Fibroblast of skin of right biceps (primary cell): ENCODE results near the gene PLA2G6.
A peak's percentile ranks its signal among the peaks of the same experiment; 100 is the strongest.
"Not testable (repeated sequence)": the region's sequence is repeated elsewhere in the genome, so short reads cannot be mapped to it uniquely, and the experiment has no call there.

Experiments
- DNase-seq: peaks from one replicate; pipeline ENCODE4 v3.0.0-alpha.2; 2013

Gene PLA2G6

GRCh38 chr22:38187413-38188212, 6.0 kb upstream of the PLA2G6 start:
- DNase-seq: no peak

GRCh38 chr22:38186429-38186828, 4.8 kb upstream of the PLA2G6 start:
- no peak for DNase-seq

DNA sequence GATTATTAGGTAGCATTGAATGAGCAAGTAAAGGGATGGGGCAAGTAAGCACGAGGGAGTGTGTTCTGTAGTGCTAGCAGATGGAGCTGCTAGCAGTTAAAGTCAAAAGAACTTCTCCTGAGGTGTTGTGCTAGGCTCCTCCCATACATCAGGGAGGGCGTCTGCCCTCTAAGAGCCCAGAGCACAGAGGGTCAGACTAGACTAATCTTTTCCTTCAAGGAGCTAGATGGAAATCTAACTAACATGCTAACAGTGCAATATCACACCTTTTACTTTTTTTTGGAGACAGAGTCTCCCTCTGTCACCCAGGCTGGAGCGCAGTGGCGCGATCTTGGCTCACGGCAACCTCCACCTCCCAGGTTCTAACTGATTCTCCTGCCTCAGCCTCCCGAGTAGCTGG, 3.2 kb upstream of the PLA2G6 start:
- no peak for DNase-seq

DNA sequence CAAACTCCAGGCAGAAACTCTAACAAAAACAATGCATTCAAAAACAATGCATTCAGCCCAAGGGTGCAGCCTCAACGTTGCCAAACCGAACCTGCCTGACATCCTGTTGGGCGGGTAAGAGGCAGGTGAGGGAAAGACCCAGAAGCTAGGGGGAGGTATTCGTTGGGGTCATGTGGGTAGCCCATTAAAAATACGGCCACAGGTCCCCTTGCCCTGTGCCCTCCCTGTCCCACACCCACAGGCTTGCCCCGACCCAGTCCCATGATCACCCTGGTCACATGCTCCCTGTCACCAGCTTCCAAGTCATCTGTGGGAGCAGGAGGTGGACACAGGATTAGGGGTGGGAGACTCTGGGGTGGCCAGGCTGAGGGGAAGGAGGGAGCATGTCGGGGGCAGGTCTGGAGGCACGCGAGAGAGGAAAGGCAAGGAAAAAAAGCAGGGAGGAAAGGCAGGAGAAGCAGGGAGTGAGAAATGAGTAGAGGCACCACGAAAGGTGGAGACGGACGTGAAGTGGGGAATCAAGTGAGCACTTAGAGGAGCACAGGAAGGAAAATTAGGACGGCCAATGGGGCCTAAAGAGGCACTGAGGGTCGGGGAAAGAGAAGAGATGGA, 683 bp downstream of the PLA2G6 start:
- DNase-seq: no peak

- DNase-seq: not testable (repeated sequence)
Measured at GRCh38 chr22:38178605-38178937, 3.1 kb downstream of the PLA2G6 start.

GRCh38 chr22:38177926-38178604, 3.6 kb downstream of the PLA2G6 start:
- DNase-seq: peak; percentile 77

DNA sequence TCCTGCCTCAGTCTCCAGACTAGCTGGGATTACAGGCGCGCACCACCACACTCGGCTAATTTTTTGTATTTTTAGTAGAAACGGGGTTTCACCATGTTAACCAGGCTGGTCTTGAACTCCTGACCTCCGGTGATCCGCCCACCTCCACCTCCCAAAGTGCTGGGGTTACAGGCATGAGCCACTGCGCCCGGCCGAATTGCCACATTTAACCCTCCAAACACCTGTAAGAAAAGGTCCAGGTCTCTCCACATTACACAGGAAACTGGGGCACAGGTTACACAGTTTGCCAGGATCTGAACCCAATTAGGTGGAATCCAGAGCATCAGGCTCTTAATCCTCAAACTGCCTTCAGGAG, 4.1 kb downstream of the PLA2G6 start:
- DNase-seq: not testable (repeated sequence)

DNA sequence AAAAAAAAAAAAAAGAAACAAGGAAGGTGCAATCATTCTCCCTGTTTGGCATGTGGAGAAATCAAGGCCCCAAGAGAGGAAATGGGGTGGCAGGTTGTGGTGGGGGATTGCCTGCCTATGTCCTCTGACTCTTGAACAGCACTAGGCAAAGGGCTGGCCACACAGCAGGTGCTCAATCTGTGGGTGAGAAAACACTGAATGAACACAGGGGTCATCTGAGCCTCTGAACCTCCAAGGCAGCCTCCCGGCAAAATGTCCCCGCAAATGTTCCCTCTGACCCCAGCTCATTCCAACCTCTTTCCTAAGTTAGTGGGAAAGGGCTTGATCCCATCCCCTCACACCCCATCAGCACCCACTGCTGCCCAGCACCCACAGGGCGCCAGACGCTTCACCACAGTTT, 4.6 kb downstream of the PLA2G6 start:
- DNase-seq: no peak

- peak; percentile 58 for DNase-seq
Measured at GRCh38 chr22:38176170-38176741, 5.4 kb downstream of the PLA2G6 start.

DNA sequence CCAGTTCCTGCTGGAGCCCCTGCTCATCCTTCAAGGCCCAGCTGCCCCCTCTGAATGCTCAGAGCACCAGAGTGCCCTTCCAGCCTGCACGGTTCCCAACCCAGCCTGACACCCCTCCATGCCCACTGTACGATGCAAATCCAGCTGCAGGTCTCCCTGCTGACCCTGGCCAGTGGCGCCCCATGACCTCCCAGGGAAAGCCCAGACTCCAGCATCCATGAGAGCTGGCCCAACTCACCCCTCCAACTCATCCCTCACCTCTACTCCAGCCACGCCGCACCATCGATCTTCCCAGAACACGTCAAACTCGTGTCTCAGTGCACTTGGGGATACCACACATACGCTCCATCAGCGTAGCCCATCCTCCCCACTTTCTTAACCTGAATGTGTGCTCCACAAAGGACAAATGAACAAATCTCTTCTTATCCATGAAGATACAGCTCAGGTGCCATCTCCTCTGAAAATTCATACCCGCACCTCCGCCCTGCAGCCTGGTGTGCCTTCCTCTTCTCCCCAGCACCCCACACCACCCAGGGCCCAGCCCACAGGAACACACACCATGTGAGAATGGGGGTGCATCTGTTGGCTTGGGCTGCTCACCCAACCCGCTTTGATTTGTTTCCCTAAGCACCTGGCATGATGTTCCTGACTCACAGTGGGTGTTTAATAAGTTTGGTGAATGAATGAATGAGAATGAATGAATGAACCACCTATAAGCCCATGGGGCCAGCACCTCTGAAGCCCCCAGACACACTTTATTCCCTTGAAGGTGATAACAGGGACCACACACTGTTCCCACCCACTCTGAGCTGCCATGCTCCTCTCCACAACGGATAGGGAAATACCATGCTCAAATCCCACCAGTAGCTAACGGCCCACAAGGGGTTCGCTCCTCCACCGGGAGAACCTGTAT, 6.2 kb downstream of the PLA2G6 start:
- DNase-seq: no peak

GRCh38 chr22:38174626-38175025, 7.0 kb downstream of the PLA2G6 start:
- DNase-seq: no peak

DNA sequence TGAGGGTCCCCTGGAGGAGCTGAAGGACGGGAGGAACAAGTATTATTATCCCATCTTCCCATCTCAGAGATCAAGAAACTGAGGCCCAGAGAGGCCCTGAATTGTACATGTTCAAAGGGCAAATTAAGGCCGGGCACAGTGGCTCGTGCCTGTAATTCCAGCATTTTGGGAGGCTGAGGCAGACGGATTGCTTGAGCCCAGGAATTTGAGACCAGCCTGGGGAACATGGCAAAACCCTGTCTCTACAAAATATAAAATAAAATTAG, 8.1 kb downstream of the PLA2G6 start:
- DNase-seq: no peak

DNA sequence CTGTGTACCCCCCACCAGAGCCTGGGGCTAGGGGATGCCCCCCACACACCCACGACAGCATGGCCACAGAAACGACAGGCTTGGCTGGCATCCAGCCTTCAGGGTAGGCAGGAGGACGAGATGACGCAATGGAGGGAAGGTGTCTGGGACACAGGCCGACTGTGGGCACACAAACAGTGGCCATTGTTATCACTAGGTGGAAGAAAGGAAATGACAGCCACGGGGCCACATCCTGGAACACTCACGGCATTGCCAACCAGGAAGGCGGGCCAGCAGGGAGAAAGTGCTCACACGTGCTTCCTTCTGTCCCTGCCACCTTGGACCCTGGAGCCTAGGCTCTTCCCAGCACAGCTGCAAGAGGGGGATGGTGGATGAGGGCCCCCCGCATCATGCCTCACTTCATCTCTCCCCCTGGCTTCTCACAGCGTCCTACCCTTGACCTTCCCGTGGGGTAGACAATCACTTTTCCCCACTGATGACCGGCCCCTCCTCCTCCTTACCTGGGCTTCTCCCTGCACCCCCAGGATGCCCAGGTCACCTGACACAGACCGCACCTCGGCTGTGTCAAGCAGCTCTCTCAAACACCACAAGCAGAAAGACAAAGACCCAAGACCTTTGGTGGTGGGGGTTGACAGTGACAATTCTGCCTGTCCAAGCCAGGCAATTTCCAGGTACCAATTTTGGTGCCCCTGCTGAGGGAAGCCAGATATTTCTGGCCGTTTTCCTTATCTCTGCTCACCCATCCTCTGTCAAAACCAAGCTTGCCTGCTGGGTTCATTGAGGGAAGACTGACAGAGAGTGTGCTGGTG, 8.6 kb downstream of the PLA2G6 start:
- no peak for DNase-seq

- no peak for DNase-seq
Measured at GRCh38 chr22:38171927-38172831, 9.5 kb downstream of the PLA2G6 start.

DNA sequence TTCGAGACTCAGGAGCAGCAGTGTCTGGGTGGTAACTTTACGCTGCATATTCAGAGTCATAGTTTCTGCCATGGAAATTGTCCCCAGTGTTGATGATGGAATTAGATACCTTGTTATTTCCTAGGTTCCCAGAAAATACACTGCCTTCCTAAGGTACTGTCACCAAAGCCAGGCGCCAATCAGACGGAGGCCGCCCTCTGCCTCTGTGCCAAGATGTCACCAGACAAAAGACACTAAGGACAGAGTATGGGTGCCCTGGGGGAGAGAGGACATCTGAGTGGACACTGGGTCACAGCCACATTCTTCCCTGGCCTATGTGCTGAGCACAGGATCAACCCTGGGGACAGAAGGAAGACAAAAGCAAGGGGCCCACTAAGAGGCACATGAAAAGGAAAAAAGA, 11.2 kb downstream of the PLA2G6 start:
- no peak for DNase-seq

DNA sequence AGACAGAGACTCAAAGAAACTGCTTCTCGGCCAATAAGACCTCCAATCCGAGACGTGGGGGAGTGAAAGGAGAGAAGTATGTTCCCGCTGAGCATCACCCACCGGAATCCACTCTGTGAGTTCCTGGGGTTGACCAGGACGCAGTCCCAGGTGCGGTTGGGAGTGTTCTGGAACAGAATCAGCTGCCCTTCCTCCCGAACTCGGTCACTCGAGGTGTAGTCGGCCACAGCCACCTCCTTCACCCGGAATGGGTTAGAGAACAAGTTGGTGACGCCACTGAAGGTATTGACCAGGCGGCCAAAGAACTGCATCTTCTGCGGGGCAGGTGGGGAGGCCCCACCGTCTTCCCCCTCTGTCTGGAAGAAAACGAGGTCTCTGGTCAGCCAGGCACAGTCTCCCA, 12.5 kb downstream of the PLA2G6 start:
- DNase-seq: no peak

DNA sequence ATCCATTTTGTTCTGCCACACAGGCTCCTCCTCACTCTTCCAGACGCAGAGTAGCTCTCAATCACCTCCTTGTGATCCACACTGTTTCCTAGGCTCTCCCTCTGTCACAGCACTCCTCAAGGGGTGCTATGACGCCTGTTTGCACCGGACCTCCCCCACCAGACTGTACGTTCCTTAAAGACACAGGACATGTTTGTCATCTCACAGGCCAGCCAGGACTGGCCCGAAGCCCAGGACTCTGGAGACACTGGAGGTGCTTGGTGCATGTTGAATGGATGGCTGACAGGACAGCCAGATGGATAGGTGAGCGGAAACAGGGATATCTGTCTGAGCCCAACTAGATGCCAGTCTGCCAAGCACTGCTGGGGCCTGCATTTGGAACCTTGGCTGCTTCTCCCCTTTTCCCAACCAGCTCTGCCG, 13.6 kb downstream of the PLA2G6 start:
- no peak for DNase-seq

- no peak for DNase-seq
Measured at GRCh38 chr22:38165922-38166593, 15.6 kb downstream of the PLA2G6 start.

DNA sequence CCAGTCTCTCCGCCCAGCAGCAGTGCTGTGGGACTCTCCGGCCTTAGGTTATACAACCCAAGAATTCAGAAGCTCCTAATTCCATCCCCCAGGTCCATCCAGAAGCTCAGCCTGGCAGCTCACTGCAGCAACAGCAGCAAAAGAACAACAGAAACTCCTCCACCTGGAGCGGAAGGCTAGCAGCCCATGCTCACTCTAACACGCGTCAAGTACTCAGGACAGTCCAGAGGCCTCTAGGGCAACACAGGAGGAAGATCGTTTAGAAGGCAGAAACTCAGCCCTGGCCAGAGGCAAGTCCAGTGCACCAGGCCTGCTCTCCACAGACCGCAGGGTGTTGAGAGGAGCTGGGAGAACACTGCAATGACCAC, 17.1 kb downstream of the PLA2G6 start:
- DNase-seq: no peak

GRCh38 chr22:38163844-38164550, 17.6 kb downstream of the PLA2G6 start:
- no peak for DNase-seq
